Sigmoid colon (tissue), 4 donors: ENCODE measurements around the gene FAM13A.

ENCODE experiments used
- POLR2A ChIP-seq, 2 donors: fragments of 450-650 bp; IDR thresholded peaks; one replicate each; pipeline ENCODE4 v1.6.1; 2016; ENCODE audit warnings: antibody characterized with exemption in 2 of 2, mild to moderate bottlenecking in 2 of 2, moderate library complexity in 2 of 2
- POLR2AphosphoS5 ChIP-seq, 4 donors: sonication (generic); formaldehyde crosslinking; IDR thresholded peaks; one replicate each; pipeline ENCODE4 v1.6.1; 2017; ENCODE audit warnings: antibody characterized with exemption in 4 of 4
- TF ChIP-seq, protein P1 (sequence below), 4 experiments: fragments of 450-650 bp in 3 of 4; fragments of 200-600 bp in 1 of 4; IDR thresholded peaks; one replicate each; pipeline ENCODE4 v1.5.1; 2016 to 2019; ENCODE audit warnings: antibody characterized with exemption in 4 of 4, mild to moderate bottlenecking in 3 of 4, moderate library complexity in 2 of 4

DNA sequence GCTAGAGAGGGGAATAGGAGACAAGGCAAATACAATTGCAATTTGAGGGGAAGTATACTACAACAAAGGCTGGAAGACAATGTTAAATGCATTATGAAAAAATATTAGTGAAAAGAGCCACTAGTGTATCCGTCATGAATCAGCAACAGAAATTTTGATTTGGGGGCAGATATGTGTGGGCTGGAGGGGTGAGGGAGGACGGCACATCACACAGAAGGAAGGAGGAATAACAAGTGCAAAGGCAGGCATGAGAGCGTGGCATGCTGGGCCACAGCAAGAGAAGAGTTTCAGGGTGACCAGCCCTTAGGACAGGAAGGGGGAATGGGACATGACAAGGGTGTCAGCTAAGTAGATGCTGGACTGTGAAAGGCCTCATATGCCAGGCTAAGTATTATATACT, 295.6 kb downstream of the FAM13A start:
- TF ChIP-seq, protein P1, sequence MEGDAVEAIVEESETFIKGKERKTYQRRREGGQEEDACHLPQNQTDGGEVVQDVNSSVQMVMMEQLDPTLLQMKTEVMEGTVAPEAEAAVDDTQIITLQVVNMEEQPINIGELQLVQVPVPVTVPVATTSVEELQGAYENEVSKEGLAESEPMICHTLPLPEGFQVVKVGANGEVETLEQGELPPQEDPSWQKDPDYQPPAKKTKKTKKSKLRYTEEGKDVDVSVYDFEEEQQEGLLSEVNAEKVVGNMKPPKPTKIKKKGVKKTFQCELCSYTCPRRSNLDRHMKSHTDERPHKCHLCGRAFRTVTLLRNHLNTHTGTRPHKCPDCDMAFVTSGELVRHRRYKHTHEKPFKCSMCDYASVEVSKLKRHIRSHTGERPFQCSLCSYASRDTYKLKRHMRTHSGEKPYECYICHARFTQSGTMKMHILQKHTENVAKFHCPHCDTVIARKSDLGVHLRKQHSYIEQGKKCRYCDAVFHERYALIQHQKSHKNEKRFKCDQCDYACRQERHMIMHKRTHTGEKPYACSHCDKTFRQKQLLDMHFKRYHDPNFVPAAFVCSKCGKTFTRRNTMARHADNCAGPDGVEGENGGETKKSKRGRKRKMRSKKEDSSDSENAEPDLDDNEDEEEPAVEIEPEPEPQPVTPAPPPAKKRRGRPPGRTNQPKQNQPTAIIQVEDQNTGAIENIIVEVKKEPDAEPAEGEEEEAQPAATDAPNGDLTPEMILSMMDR (IDR thresholded peaks at IDR 0.05): no peak
- TF ChIP-seq POLR2AphosphoS5 (IDR thresholded peaks at IDR 0.05): no peak
- TF ChIP-seq POLR2A (IDR thresholded peaks at IDR 0.05): no peak
